Measurements from ENCODE around the gene GBP7. TPM values are rescaled to one million over a fixed set of nuclear protein-coding genes. Genes with fewer than 3 reads are reported as not detected.

The GBP7 gene
- total and polyA plus RNA-seq, 10 of the 15 experiments (the other 5 are each of a cell fraction or from before 2014, with no cell fraction given): not detected

DNA sequence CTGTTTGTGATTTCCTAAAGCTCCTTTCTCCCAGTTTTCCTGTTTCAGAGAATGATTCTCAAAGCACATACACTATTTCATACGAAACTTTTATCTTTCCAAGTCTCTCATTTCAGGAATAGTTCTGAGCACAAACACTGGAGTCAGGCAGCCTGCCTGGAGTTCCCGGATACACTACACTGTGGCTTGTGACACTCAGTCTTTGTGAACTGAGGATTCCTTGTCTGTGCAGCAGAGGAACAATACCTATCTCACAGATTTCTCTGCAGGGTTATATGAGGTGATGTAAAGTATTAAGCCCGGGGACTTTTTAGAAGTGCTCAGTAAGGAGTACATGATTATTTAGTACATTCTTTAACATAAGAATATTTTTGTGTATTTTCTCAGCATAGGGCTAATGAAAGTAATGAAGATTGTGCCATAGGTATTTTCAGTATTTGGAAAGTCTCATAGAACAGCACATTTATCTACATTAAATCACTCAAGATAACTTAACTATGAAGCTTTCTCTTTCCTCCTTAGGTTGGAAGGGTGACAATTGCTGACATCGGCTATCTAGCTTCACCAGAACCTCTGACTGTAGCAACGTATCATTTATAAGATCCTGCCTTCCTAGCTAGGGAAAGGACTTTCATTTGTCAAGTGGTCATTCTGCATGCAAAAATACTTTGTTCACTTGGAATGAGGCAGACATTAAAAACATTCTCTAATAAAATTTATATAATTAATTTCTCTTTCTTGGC lies 62.8 kb downstream of the GBP7 start:
- POLR2A ChIA-PET: no interaction called here
- BruUV-seq (replicated peaks): no TSS peak

More for the DNA sequence above, 62.8 kb downstream of the GBP7 start:
- intact Hi-C loops (cut with micrococcal nuclease; ENCODE audit: unreplicated experiment): no loop called here
- CTCF ChIA-PET: no interaction called here
- FAIRE-seq: no peak
- SMC1A ChIA-PET (ENCODE audit: uncharacterized antibody, unreplicated experiment): no interaction called here
- Histone ChIP-seq H3K9ac (ENCODE audit: control insufficient read depth, insufficient read depth, low read length) (no peak overlapping the region), H3K9me3 (replicated peaks; ENCODE audit: control insufficient read depth, insufficient read depth, low read length) (no peaks in the 10 kb centered on the region), H3K4me3 (no peak overlapping the region), H2AFZ (ENCODE audit: control insufficient read depth, low read depth, low read length) (no peak overlapping the region), H3K27me3 (replicated peaks in 1 of 2; ENCODE audit: control insufficient read depth in 2 of 2, insufficient read depth in 2 of 2, low read length in 1 of 2) (no peaks in the 10 kb centered on the region), H3K36me3 (ENCODE audit: control insufficient read depth in 2 of 2, insufficient read depth in 2 of 2, low read length in 1 of 2) (no peaks in the 10 kb centered on the region; a peak in 1 of 4 replicates), H3K4me2 (ENCODE audit: control insufficient read depth, insufficient read depth) (no peak overlapping the region), H3K4me1 (ENCODE audit: control insufficient read depth, insufficient read depth, low read length) (no peaks in the 10 kb centered on the region), H3K79me2 (ENCODE audit: control insufficient read depth, insufficient read depth, low read length) (no peaks in the 10 kb centered on the region), H4K20me1 (ENCODE audit: control insufficient read depth, insufficient read depth) (no peaks in the 10 kb centered on the region), H3K27ac (ENCODE audit: control insufficient read depth, insufficient read depth) (no peak overlapping the region)
- RAD21 ChIA-PET (ENCODE audit: unreplicated experiment): no interaction called here
- in situ Hi-C loops (cut with MboI): no loop called here
- no peak for ATAC-seq
- TF ChIP-seq BACH1 (IDR thresholded peaks at IDR 0.05; ENCODE audit: borderline replicate concordance): no peak
- TF ChIP-seq ASH2L (IDR thresholded peaks at IDR 0.05; ENCODE audit: borderline replicate concordance, low read depth): no peak
- TF ChIP-seq CREB1 (IDR thresholded peaks at IDR 0.05; ENCODE audit: low read depth): no peak
- no peak for TF ChIP-seq TARDBP (IDR thresholded peaks at IDR 0.05; ENCODE audit: borderline replicate concordance)
- no peak for TF ChIP-seq BCLAF1 (IDR thresholded peaks at IDR 0.05)
- no peak for TF ChIP-seq JUNB (IDR thresholded peaks at IDR 0.05)
- no peak for TF ChIP-seq LARP7 (IDR thresholded peaks at IDR 0.05)
- TF ChIP-seq, protein P1, sequence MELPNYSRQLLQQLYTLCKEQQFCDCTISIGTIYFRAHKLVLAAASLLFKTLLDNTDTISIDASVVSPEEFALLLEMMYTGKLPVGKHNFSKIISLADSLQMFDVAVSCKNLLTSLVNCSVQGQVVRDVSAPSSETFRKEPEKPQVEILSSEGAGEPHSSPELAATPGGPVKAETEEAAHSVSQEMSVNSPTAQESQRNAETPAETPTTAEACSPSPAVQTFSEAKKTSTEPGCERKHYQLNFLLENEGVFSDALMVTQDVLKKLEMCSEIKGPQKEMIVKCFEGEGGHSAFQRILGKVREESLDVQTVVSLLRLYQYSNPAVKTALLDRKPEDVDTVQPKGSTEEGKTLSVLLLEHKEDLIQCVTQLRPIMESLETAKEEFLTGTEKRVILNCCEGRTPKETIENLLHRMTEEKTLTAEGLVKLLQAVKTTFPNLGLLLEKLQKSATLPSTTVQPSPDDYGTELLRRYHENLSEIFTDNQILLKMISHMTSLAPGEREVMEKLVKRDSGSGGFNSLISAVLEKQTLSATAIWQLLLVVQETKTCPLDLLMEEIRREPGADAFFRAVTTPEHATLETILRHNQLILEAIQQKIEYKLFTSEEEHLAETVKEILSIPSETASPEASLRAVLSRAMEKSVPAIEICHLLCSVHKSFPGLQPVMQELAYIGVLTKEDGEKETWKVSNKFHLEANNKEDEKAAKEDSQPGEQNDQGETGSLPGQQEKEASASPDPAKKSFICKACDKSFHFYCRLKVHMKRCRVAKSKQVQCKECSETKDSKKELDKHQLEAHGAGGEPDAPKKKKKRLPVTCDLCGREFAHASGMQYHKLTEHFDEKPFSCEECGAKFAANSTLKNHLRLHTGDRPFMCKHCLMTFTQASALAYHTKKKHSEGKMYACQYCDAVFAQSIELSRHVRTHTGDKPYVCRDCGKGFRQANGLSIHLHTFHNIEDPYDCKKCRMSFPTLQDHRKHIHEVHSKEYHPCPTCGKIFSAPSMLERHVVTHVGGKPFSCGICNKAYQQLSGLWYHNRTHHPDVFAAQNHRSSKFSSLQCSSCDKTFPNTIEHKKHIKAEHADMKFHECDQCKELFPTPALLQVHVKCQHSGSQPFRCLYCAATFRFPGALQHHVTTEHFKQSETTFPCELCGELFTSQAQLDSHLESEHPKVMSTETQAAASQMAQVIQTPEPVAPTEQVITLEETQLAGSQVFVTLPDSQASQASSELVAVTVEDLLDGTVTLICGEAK (IDR thresholded peaks at IDR 0.05; ENCODE audit: borderline replicate concordance): no peak
- no peak for TF ChIP-seq EGR1 (IDR thresholded peaks at IDR 0.05; ENCODE audit: borderline replicate concordance in 1 of 2, low read depth in 2 of 2, low read length in 2 of 2)
- no peak for DNase-seq (ENCODE audit: low read depth, low spot score)
- 68% methylated on average over 5 of the region's 5 CpGs for WGBS (ENCODE audit: insufficient coverage, insufficient replicate concordance, low lambda C conversion rate, missing lambda C conversion rate)

Measured in GM12878 (cell line).